Endothelial cell of umbilical vein (primary cell): ENCODE results near the gene OR10H4. TPM values are rescaled to one million over a fixed set of nuclear protein-coding genes. Genes with fewer than 3 reads are reported as not detected.
"Not testable (repeated sequence)": the region's sequence is repeated elsewhere in the genome, so short reads cannot be mapped to it uniquely, and the experiment has no call there.

Experiments used
- BruUV-seq: library from RNA; stranded (reverse); fragments of 400-500 nt; replicated peaks from 2 replicates; lab custom pipeline; 2021; lab: Mats Ljungman, UMichigan
- CTCF ChIA-PET: fragments of 300-600, 350-600 bp; sonication (Branson Sonifier 250); formaldehyde crosslinking; loops from one replicate; lab custom pipeline; 2021; ENCODE audit warnings: antibody characterized with exemption, inconsistent platforms; lab: Charles Lee
- POLR2A ChIA-PET: fragments of 300-600, 350-600 bp; sonication (Branson Sonifier 250); formaldehyde crosslinking; loops from one replicate; lab custom pipeline; 2021; ENCODE audit warnings: antibody characterized with exemption, inconsistent platforms; lab: Charles Lee
- DNase-seq: peaks from one replicate; pipeline ENCODE4 v3.0.0-alpha.2; 2011; ENCODE audit warnings: low read depth, low spot score
- FAIRE-seq: peaks from 2 replicates; lab custom pipeline; 2011; peaks lifted over from hg19 to GRCh38; lab: Jason Lieb, UNC
- H2AFZ ChIP-seq: 2 replicates; pipeline ENCODE4 v1.6.0; 2012; ENCODE audit warnings: low read depth, low read length, control low read depth, inconsistent platforms
- H3K27ac ChIP-seq: 2 replicates; pipeline ENCODE4 v1.5.1; 2011; ENCODE audit warnings: low read depth, mild to moderate bottlenecking, control low read depth, low read length, moderate library complexity; ENCODE audit not compliant: insufficient read depth
- H3K27me3 ChIP-seq, 2 experiments: 2 replicates each; pipeline versions ENCODE4 v1.6.0 to v1.6.1; 2011; ENCODE audit warnings: low read length in 2 of 2, mixed read lengths in 1 of 2; ENCODE audit not compliant: control insufficient read depth in 2 of 2, insufficient read depth in 2 of 2
- H3K36me3 ChIP-seq, 2 experiments: 2 replicates in 1 of 2; 3 replicates in 1 of 2; pipeline ENCODE4 v1.5.1; 2011; ENCODE audit warnings: low read length in 2 of 2, mild to moderate bottlenecking in 1 of 2, moderate library complexity in 1 of 2; ENCODE audit not compliant: control insufficient read depth in 2 of 2, insufficient read depth in 2 of 2; ENCODE audit errors: extremely low read depth in 1 of 2
- H3K4me1 ChIP-seq: 3 replicates; pipeline ENCODE4 v1.5.1; 2011; ENCODE audit warnings: mild to moderate bottlenecking, low read length; ENCODE audit not compliant: control insufficient read depth, insufficient read depth; ENCODE audit errors: extremely low read depth
- H3K4me2 ChIP-seq: 2 replicates; pipeline ENCODE4 v1.6.1; 2011; ENCODE audit warnings: low read length, control low read depth, mixed read lengths; ENCODE audit not compliant: insufficient read depth
- H3K4me3 ChIP-seq, 3 experiments: fragments of 200-600 bp in 1 of 3; sonication (generic), shearing (Covaris generic) in 1 of 3; replicated peaks in 1 of 3; 2 replicates each; pipeline ENCODE4 v1.5.1; 2011 to 2016; ENCODE audit warnings: control low read depth in 3 of 3, low read length in 3 of 3, mild to moderate bottlenecking in 2 of 3, inconsistent platforms in 1 of 3, low read depth in 1 of 3, moderate library complexity in 1 of 3; ENCODE audit not compliant: insufficient read depth in 1 of 3
- H3K79me2 ChIP-seq: 2 replicates; pipeline ENCODE4 v1.6.0; 2012; ENCODE audit warnings: low read length, inconsistent platforms; ENCODE audit not compliant: control insufficient read depth, insufficient read depth
- H3K9ac ChIP-seq: replicated peaks from 2 replicates; pipeline ENCODE3; 2011; ENCODE audit warnings: low read length, control low read depth; ENCODE audit not compliant: insufficient read depth; ENCODE audit errors: extremely low read depth
- H3K9me1 ChIP-seq: replicated peaks from 3 replicates; pipeline ENCODE4 v1.6.0; 2011; ENCODE audit warnings: mild to moderate bottlenecking, low read length; ENCODE audit not compliant: control insufficient read depth, insufficient read depth; ENCODE audit errors: extremely low read depth
- H3K9me3 ChIP-seq: replicated peaks from 2 replicates; pipeline ENCODE4 v1.5.1; 2012; ENCODE audit warnings: low read length, inconsistent platforms; ENCODE audit not compliant: control insufficient read depth, insufficient read depth
- H4K20me1 ChIP-seq: replicated peaks from 2 replicates; pipeline ENCODE3; 2011; ENCODE audit warnings: mild to moderate bottlenecking, low read length; ENCODE audit not compliant: control insufficient read depth, insufficient read depth; ENCODE audit errors: extremely low read depth
- MAX ChIP-seq: IDR thresholded peaks from 2 replicates; pipeline ENCODE4 v1.6.1; 2011; ENCODE audit not compliant: insufficient read depth, insufficient read length
- MYC ChIP-seq: IDR thresholded peaks from one replicate; pipeline ENCODE4 v1.6.1; 2011; ENCODE audit warnings: mild to moderate bottlenecking, low read depth, low read length
- POLR2A ChIP-seq: IDR thresholded peaks from 2 replicates; pipeline ENCODE4 v1.6.1; 2012; ENCODE audit warnings: low read depth, mild to moderate bottlenecking, control low read depth, low read length
- dilution Hi-C: fragments of 300-500 bp; cut with MboI; formaldehyde crosslinking; loops from one replicate; pipeline ENCODE4 v1.15.0; 2019; ENCODE audit warnings: low sequenced_read_pairs; ENCODE audit not compliant: extremely low pct_ligation_motif_present
- intact Hi-C: fragments of 100-400 bp; cut with micrococcal nuclease; formaldehyde crosslinking; loops from one replicate; pipeline ENCODE4 v1.10.0; 2022
- polyA plus RNA-seq, 4 experiments: library from polyadenylated mRNA; depleted of rRNA in 3 of 4; stranded (reverse) in 3 of 4; unstranded in 1 of 4; fragments of >200 nt; gene quantifications; 2 replicates each; pipeline versions ENCODE4 v1.2.1 to v1.2.3, GENCODE V29; 2011 to 2012; ENCODE audit warnings: missing spikeins in 1 of 4
- total RNA-seq: library from RNA; stranded (reverse); gene quantifications from 2 replicates; pipeline ENCODE4 v1.2.3, GENCODE V29; 2021
- TF ChIP-seq, protein P1 (sequence below), 2 donors: IDR thresholded peaks; 1 replicate in 1 of 2; 2 replicates in 1 of 2; pipeline ENCODE4 v1.5.1; 2011; ENCODE audit warnings: low read length in 2 of 2, mild to moderate bottlenecking in 2 of 2, moderate library complexity in 2 of 2, control low read depth in 1 of 2, inconsistent platforms in 1 of 2, low read depth in 1 of 2; ENCODE audit not compliant: insufficient read depth in 1 of 2; ENCODE audit errors: extremely low read depth in 1 of 2

Gene OR10H4
- total and polyA plus RNA-seq, 2 donors (not counting 3 experiments of a cell fraction or from before 2014, with no cell fraction given): not detected

DNA sequence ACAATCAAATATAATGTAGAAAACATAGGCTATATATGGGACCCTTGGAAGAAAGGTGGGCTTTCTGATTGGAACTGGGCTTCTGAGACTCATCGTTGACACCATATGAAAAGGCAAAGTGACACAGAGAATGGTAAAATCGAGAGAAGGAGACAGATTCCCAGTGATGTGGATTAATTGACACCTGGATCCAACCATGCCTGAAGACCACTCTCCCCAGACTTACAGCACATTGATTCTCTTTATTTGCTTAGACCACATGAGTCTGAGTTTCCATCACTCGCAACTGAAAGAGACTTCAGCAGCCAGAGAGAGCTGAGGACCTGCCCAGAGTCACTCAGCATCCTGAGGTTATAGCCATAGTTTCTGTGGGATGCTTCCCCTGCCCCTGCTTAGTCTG is 20.5 kb upstream of the OR10H4 start:
- POLR2A ChIA-PET: no interaction called here

GRCh38 chr19:15933761-15934331 is 15.0 kb upstream of the OR10H4 start:
- not testable (repeated sequence) for H3K9me1 ChIP-seq, FAIRE-seq

More for the DNA sequence above, 20.5 kb upstream of the OR10H4 start:
- Histone ChIP-seq H3K4me3 (no peak overlapping the region), H3K79me2 (no peaks in the 10 kb centered on the region), H3K4me2 (no peak overlapping the region), H3K27ac (no peak overlapping the region), H3K9ac (no peak overlapping the region), H3K36me3 (no peaks in the 10 kb centered on the region), H2AFZ (no peak overlapping the region), H3K9me1 (no peaks in the 10 kb centered on the region), H4K20me1 (no peaks in the 10 kb centered on the region), H3K27me3 (no peaks in the 10 kb centered on the region), H3K4me1 (no peaks in the 10 kb centered on the region), H3K9me3 (no peaks in the 10 kb centered on the region)
- TF ChIP-seq MYC: no peak
- TF ChIP-seq MAX: no peak
- TF ChIP-seq, protein P1, sequence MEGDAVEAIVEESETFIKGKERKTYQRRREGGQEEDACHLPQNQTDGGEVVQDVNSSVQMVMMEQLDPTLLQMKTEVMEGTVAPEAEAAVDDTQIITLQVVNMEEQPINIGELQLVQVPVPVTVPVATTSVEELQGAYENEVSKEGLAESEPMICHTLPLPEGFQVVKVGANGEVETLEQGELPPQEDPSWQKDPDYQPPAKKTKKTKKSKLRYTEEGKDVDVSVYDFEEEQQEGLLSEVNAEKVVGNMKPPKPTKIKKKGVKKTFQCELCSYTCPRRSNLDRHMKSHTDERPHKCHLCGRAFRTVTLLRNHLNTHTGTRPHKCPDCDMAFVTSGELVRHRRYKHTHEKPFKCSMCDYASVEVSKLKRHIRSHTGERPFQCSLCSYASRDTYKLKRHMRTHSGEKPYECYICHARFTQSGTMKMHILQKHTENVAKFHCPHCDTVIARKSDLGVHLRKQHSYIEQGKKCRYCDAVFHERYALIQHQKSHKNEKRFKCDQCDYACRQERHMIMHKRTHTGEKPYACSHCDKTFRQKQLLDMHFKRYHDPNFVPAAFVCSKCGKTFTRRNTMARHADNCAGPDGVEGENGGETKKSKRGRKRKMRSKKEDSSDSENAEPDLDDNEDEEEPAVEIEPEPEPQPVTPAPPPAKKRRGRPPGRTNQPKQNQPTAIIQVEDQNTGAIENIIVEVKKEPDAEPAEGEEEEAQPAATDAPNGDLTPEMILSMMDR (IDR thresholded peaks at IDR 0.05; ENCODE audit: extremely low read depth in 1 of 2, insufficient read depth in 1 of 2, low read depth in 1 of 2, low read length in 2 of 2): no peak
- no peak for TF ChIP-seq POLR2A
- no peak for DNase-seq
- no TSS peak for BruUV-seq
- intact Hi-C loops (no loop called here), dilution Hi-C loops (no loop called here)
- FAIRE-seq: no peak
- CTCF ChIA-PET: no interaction called here

More at GRCh38 chr19:15933761-15934331, 15.0 kb upstream of the OR10H4 start:
- H3K4me1 ChIP-seq, H3K4me3 ChIP-seq, H3K79me2 ChIP-seq, H3K9ac ChIP-seq, H3K27ac ChIP-seq, BruUV-seq, H3K9me3 ChIP-seq, H3K4me2 ChIP-seq, H3K27me3 ChIP-seq, DNase-seq, dilution Hi-C loops, H4K20me1 ChIP-seq, H2AFZ ChIP-seq, CTCF ChIA-PET, intact Hi-C loops, H3K36me3 ChIP-seq, POLR2A ChIA-PET: not testable (repeated sequence)
